HEK293 (cell line): ENCODE measurements around the gene METTL1.
A peak's percentile ranks its signal among the peaks of the same experiment; 100 is the strongest.

Source experiments
- CTCF ChIA-PET: fragments of 350-600 bp; formaldehyde crosslinking; extraction: SDS; loops from one replicate; lab custom pipeline; 2021; ENCODE audit warnings: antibody characterized with exemption; lab: Yijun Ruan, JAX
- POLR2A ChIA-PET: fragments of 300-600 bp; formaldehyde crosslinking; extraction: SDS; loops from one replicate; lab custom pipeline; 2020; ENCODE audit warnings: antibody characterized with exemption, inconsistent platforms; lab: Yijun Ruan, JAX
- H3K27ac ChIP-seq: fragments of 200-500 bp; sonication (Bioruptor generic); 2 replicates; pipeline ENCODE4 v1.5.1; 2014; ENCODE audit warnings: low read depth, low read length, control low read depth, inconsistent platforms; ENCODE audit errors: extremely low read depth
- H3K36me3 ChIP-seq, 2 experiments: fragments of 200-500 bp in 1 of 2; sonication (Bioruptor generic) in 1 of 2; 1 replicate in 1 of 2; 2 replicates in 1 of 2; pipeline ENCODE4 v1.5.1; 2014 to 2017; ENCODE audit warnings: inconsistent platforms in 2 of 2, low read length in 2 of 2; ENCODE audit not compliant: control insufficient read depth in 2 of 2, insufficient read depth in 1 of 2
- H3K4me1 ChIP-seq: fragments of 200-500 bp; sonication (Bioruptor generic); 2 replicates; pipeline ENCODE4 v1.5.1; 2014; ENCODE audit warnings: mild to moderate bottlenecking, low read length, inconsistent platforms; ENCODE audit not compliant: control insufficient read depth, insufficient read depth
- H3K4me3 ChIP-seq: 2 replicates; pipeline ENCODE4 v1.5.1; 2011; ENCODE audit warnings: low read depth, mild to moderate bottlenecking, control low read depth, low read length, moderate library complexity
- H3K9me3 ChIP-seq: fragments of 200-500 bp; sonication (Bioruptor generic); 2 replicates; pipeline ENCODE4 v1.5.1; 2014; ENCODE audit warnings: low read depth, low read length, inconsistent platforms; ENCODE audit not compliant: control insufficient read depth, insufficient read depth
- RBAK ChIP-seq: fragments of 450-650 bp; formaldehyde crosslinking; IDR thresholded peaks from 2 replicates; pipeline ENCODE4 v1.5.1; 2016; ENCODE audit warnings: missing biosample characterization, missing genetic modification characterization
- SCRT1 ChIP-seq: fragments of 450-650 bp; formaldehyde crosslinking; IDR thresholded peaks from 2 replicates; pipeline ENCODE4 v1.5.1; 2016; ENCODE audit warnings: missing biosample characterization, missing genetic modification characterization, borderline replicate concordance
- SCRT2 ChIP-seq: fragments of 450-650 bp; formaldehyde crosslinking; IDR thresholded peaks from 2 replicates; pipeline ENCODE4 v1.5.1; 2016; ENCODE audit warnings: missing biosample characterization, missing genetic modification characterization
- TCF7L2 ChIP-seq: IDR thresholded peaks from 2 replicates; pipeline ENCODE4 v1.6.1; 2011; ENCODE audit warnings: low read depth, mild to moderate bottlenecking, inconsistent platforms, low read length, moderate library complexity, borderline replicate concordance
- ZFHX2 ChIP-seq: fragments of 450-650 bp; formaldehyde crosslinking; conservative IDR thresholded peaks from 2 replicates; pipeline ENCODE4 v1.5.1; 2016; ENCODE audit warnings: missing biosample characterization, missing genetic modification characterization
- ZNF2 ChIP-seq: fragments of 450-650 bp; formaldehyde crosslinking; IDR thresholded peaks from 2 replicates; pipeline ENCODE4 v1.5.1; 2016; ENCODE audit warnings: missing biosample characterization, missing genetic modification characterization
- ZNF211 ChIP-seq: fragments of 450-650 bp; formaldehyde crosslinking; IDR thresholded peaks from 2 replicates; pipeline ENCODE4 v1.5.1; 2016; ENCODE audit warnings: low read depth, missing biosample characterization, missing genetic modification characterization
- ZNF366 ChIP-seq: fragments of 450-650 bp; formaldehyde crosslinking; conservative IDR thresholded peaks from 2 replicates; pipeline ENCODE4 v1.5.1; 2016; ENCODE audit warnings: missing biosample characterization, missing genetic modification characterization
- ZNF416 ChIP-seq: fragments of 450-650 bp; formaldehyde crosslinking; IDR thresholded peaks from 2 replicates; pipeline ENCODE4 v1.5.1; 2016; ENCODE audit warnings: missing biosample characterization, missing genetic modification characterization
- ZNF510 ChIP-seq: fragments of 450-650 bp; formaldehyde crosslinking; IDR thresholded peaks from 2 replicates; pipeline ENCODE4 v1.5.1; 2018; ENCODE audit warnings: mild to moderate bottlenecking, missing genetic modification characterization, missing biosample characterization; ENCODE audit not compliant: insufficient replicate concordance
- ZNF544 ChIP-seq: fragments of 450-650 bp; formaldehyde crosslinking; IDR thresholded peaks from 2 replicates; pipeline ENCODE4 v1.5.0; 2017; ENCODE audit warnings: missing biosample characterization, missing genetic modification characterization
- ZNF548 ChIP-seq: fragments of 450-650 bp; formaldehyde crosslinking; IDR thresholded peaks from 2 replicates; pipeline ENCODE4 v1.5.1; 2016; ENCODE audit warnings: missing biosample characterization, missing genetic modification characterization
- ZNF596 ChIP-seq: fragments of 450-650 bp; IDR thresholded peaks from 2 replicates; pipeline ENCODE4 v1.5.0; 2018; ENCODE audit warnings: missing biosample characterization, mild to moderate bottlenecking, missing genetic modification characterization, moderate library complexity
- ZNF621 ChIP-seq: fragments of 450-650 bp; formaldehyde crosslinking; IDR thresholded peaks from 2 replicates; pipeline ENCODE4 v1.5.1; 2017; ENCODE audit warnings: missing biosample characterization, missing genetic modification characterization
- ZNF791 ChIP-seq: fragments of 450-650 bp; formaldehyde crosslinking; IDR thresholded peaks from 2 replicates; pipeline ENCODE4 v1.5.1; 2016; ENCODE audit warnings: missing biosample characterization, missing genetic modification characterization
- TF ChIP-seq, protein P1 (sequence below): fragments of 450-650 bp; formaldehyde crosslinking; IDR thresholded peaks from 2 replicates; pipeline ENCODE4 v1.5.1; 2016; ENCODE audit warnings: missing biosample characterization, missing genetic modification characterization

METTL1 gene

DNA sequence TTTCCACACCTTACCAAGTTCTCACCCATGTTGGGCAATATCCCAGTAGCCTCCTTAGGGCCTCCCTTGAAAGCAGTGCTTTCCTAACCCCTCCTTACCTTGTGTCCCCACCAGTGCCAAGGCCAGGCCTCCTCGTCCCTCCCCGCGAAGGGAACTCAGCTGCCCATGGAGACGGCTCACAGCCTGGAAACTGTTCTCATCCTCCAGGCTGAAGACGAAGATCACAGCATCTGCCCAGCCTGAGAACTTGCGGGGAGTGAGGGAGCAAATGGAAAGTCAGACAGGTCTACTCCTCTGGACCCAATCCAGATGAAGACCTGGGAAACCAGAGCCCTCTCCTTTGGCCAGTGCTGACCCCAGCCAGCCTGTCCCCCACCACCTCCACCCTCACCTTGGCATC is 38.0 kb downstream of the METTL1 start (continued):
- TF ChIP-seq ZNF366 (tag by site-specific recombination), result no peak
- no peak for TF ChIP-seq TCF7L2
- no peak for TF ChIP-seq ZFHX2 (tag by site-specific recombination)
- no peak for TF ChIP-seq ZNF2
- TF ChIP-seq ZNF211 (tag by site-specific recombination), result no peak
- TF ChIP-seq ZNF510 (tag by site-specific recombination), result no peak
- no peak for TF ChIP-seq ZNF621 (tag by site-specific recombination)
- no peak for TF ChIP-seq ZNF548
- TF ChIP-seq ZNF416 (tag by site-specific recombination), result no peak
- TF ChIP-seq, all 188 proteins: peak for 0

GRCh38 chr12:57732726-57733593 is 38.9 kb downstream of the METTL1 start:
- Histone ChIP-seq H3K9me3 (no peaks in the 10 kb centered on the region), H3K27ac (no peak overlapping the region), H3K4me3 (no peak overlapping the region), H3K36me3 (no peaks in the 10 kb centered on the region), H3K4me1 (peaks cover 6% of the 10 kb centered on the region; the same call in 1 of the 2 replicates)
- ChIA-PET CTCF (interaction anchor here (0.9 to 2.7 kb wide), 2 partner anchors 27 to 100 kb away, joined by 4 to 7 read pairs; partner anchors contain the start of gene B4GALNT1), POLR2A (interaction anchor here (0.9 to 3.2 kb wide), 2 partner anchors 12 to 213 kb away, joined by 3 to 10 read pairs; partner anchors contain the start of genes DDIT3 and TSPAN31)
- TF ChIP-seq SCRT1 (tag by site-specific recombination) (peak; percentile 82; the same call in 1 of the 2 replicates), SCRT2 (tag by site-specific recombination) (peak; percentile 95), ZNF596 (tag by site-specific recombination) (no peak), ZNF791 (tag by site-specific recombination) (no peak)

- H3K36me3 ChIP-seq, result no peaks in the 10 kb centered on the region
- ChIA-PET POLR2A (interaction anchor here (3.2 kb wide), 1 partner anchor 13 kb away, joined by 10 read pairs; the partner anchor contains the start of gene TSPAN31), CTCF (interaction anchor here (1.1 to 2.7 kb wide), 2 partner anchors 9 to 99 kb away, joined by 3 to 7 read pairs; partner anchors contain the start of gene B4GALNT1)
- peaks cover 3% of the 10 kb centered on the region; the same call in 1 of the 2 replicates for H3K4me1 ChIP-seq
- H3K27ac ChIP-seq, result no peak overlapping the region
- no peak overlapping the region for H3K4me3 ChIP-seq
- no peaks in the 10 kb centered on the region for H3K9me3 ChIP-seq
- peak; percentile 75 for TF ChIP-seq SCRT2 (tag by site-specific recombination)
- no peak for TF ChIP-seq RBAK (tag by site-specific recombination)
These were observed 39.6 kb downstream of the METTL1 start for GRCh38 chr12:57732270-57732669.

GRCh38 chr12:57731411-57732080 is 40.4 kb downstream of the METTL1 start:
- H3K27ac ChIP-seq, result no peak overlapping the region
- POLR2A ChIA-PET, result interaction anchor here (3.2 kb wide), 1 partner anchor 14 kb away, joined by 10 read pairs; the partner anchor contains the start of gene TSPAN31
- no peak overlapping the region for H3K4me3 ChIP-seq
- peaks cover 3% of the 10 kb centered on the region; the same call in 1 of the 2 replicates for H3K4me1 ChIP-seq
- TF ChIP-seq ZNF544 (tag by site-specific recombination) (no peak), ZFHX2 (tag by site-specific recombination) (no peak)
- TF ChIP-seq, protein P1, sequence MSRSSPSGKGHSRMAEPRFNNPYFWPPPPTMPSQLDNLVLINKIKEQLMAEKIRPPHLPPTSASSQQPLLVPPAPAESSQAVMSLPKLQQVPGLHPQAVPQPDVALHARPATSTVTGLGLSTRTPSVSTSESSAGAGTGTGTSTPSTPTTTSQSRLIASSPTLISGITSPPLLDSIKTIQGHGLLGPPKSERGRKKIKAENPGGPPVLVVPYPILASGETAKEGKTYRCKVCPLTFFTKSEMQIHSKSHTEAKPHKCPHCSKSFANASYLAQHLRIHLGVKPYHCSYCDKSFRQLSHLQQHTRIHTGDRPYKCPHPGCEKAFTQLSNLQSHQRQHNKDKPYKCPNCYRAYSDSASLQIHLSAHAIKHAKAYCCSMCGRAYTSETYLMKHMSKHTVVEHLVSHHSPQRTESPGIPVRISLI (tag by site-specific recombination), result no peak
- no peaks in the 10 kb centered on the region for H3K9me3 ChIP-seq
- H3K36me3 ChIP-seq, result no peaks in the 10 kb centered on the region
- CTCF ChIA-PET, result interaction anchor here (0.6 to 1.1 kb wide), 3 partner anchors 9 to 24 kb away, joined by 3 to 4 read pairs (median 4); no protein-coding TSS in a partner anchor
